Esophagus muscularis mucosa (tissue), 4 donors: ENCODE measurements around the gene GGCX. TPM values are rescaled to one million over a fixed set of nuclear protein-coding genes. Genes with fewer than 3 reads are reported as not detected.

Experiments used
- DNase-seq: peaks from one replicate; pipeline ENCODE4 v3.0.0-alpha.2; 2017; ENCODE audit errors: extremely low spot score
- H3K27ac ChIP-seq, 4 donors: fragments of 200-600 bp; sonication (generic); replicated peaks in 1 of 4; 1 replicate in 3 of 4; 2 replicates in 1 of 4; pipeline ENCODE4 v1.5.1; 2016 to 2019; ENCODE audit warnings: mild to moderate bottlenecking in 1 of 4
- H3K27me3 ChIP-seq, 4 donors: fragments of 200-600 bp; sonication (generic); one replicate each; pipeline versions ENCODE4 v1.5.1 to v1.6.0; 2016 to 2019
- H3K36me3 ChIP-seq, 4 donors: fragments of 200-600 bp; sonication (generic); one replicate each; pipeline ENCODE4 v1.5.1; 2016 to 2019
- H3K4me1 ChIP-seq, 4 donors: fragments of 200-600 bp; sonication (generic); one replicate each; pipeline ENCODE4 v1.5.1; 2016 to 2019
- H3K4me3 ChIP-seq, 4 donors: fragments of 200-600 bp; sonication (generic); 1 replicate in 2 of 4; 2 replicates in 2 of 4; pipeline ENCODE4 v1.5.1; 2016 to 2019; ENCODE audit warnings: mild to moderate bottlenecking in 4 of 4, moderate library complexity in 1 of 4
- H3K9me3 ChIP-seq, 4 donors: fragments of 200-600 bp; sonication (generic); 1 replicate in 3 of 4; 2 replicates in 1 of 4; pipeline ENCODE4 v1.5.1; 2016 to 2019
- CTCF ChIP-seq, 3 experiments: fragments of 200-600 bp in 2 of 3; fragments of 450-650 bp in 1 of 3; sonication (generic) in 2 of 3; IDR thresholded peaks; one replicate each; pipeline ENCODE4 v1.5.1; 2017 to 2019; ENCODE audit warnings: antibody characterized with exemption in 3 of 3, mild to moderate bottlenecking in 2 of 3, moderate library complexity in 1 of 3
- EP300 ChIP-seq: sonication (generic); formaldehyde crosslinking; IDR thresholded peaks from one replicate; pipeline ENCODE4 v1.6.1; 2017; ENCODE audit warnings: antibody characterized with exemption
- POLR2A ChIP-seq: fragments of 450-650 bp; IDR thresholded peaks from one replicate; pipeline ENCODE4 v1.6.1; 2017; ENCODE audit warnings: antibody characterized with exemption, moderate library complexity, mild to moderate bottlenecking, low read depth
- POLR2AphosphoS5 ChIP-seq, 2 donors: sonication (generic); formaldehyde crosslinking; IDR thresholded peaks; one replicate each; pipeline ENCODE4 v1.6.1; 2017; ENCODE audit warnings: antibody characterized with exemption in 2 of 2
- WGBS: methylation state at CpG from one replicate; pipeline ENCODE4 v1.1.5; 2018; 5-methylcytosine and 5-hydroxymethylcytosine counted together
- intact Hi-C: fragments of 100-400 bp; cut with DNase I; formaldehyde crosslinking; loops from one replicate; pipeline ENCODE4 v1.15.1; 2023
- total RNA-seq, 4 donors: library from RNA; depleted of rRNA; stranded (reverse); fragments of >200 nt; gene quantifications; one replicate each; pipeline versions ENCODE4 v1.1.0 to v1.2.1, GENCODE V29; 2016

The GGCX gene
- total RNA-seq, 4 donors from 2014 or later = 15.0 to 25.3 (median 19.5) TPM

- no peak for TF ChIP-seq POLR2A
- TF ChIP-seq CTCF (IDR thresholded peaks at IDR 0.05) = no peak
- TF ChIP-seq POLR2AphosphoS5 (IDR thresholded peaks at IDR 0.05) = no peak
- no peak for TF ChIP-seq EP300
- intact Hi-C loops = no loop called here
- DNase-seq = no peak
- WGBS = 79% methylated on average over 4 of the region's 4 CpGs
- H3K27me3 ChIP-seq = no peaks in the 10 kb centered on the region
- no peak overlapping the region for H3K4me3 ChIP-seq
- H3K36me3 ChIP-seq = peaks cover 47 to 67% (median 54%) of the 10 kb centered on the region in 4 donors
- no peaks in the 10 kb centered on the region for H3K9me3 ChIP-seq
- H3K27ac ChIP-seq = peak overlapping the region in 3 of 4 donors; percentile 97 to 100 (median 99)
- peaks cover 38 to 53% (median 51%) of the 10 kb centered on the region in 4 donors for H3K4me1 ChIP-seq
Observed at GRCh38 chr2:85542777-85543176, 18.5 kb downstream of the GGCX start.

- intact Hi-C loops = no loop called here
- peaks cover 45 to 63% (median 53%) of the 10 kb centered on the region in 4 donors for H3K36me3 ChIP-seq
- DNase-seq = no peak
- no peaks in the 10 kb centered on the region for H3K9me3 ChIP-seq
- no peaks in the 10 kb centered on the region for H3K27me3 ChIP-seq
- WGBS = 50% methylated on average over 5 of the region's 5 CpGs
- no peak for TF ChIP-seq POLR2A
- TF ChIP-seq POLR2AphosphoS5 (IDR thresholded peaks at IDR 0.05) = peak in 1 of 2 donors; percentile 38
- no peak for TF ChIP-seq CTCF (IDR thresholded peaks at IDR 0.05)
- TF ChIP-seq EP300 = no peak
- H3K27ac ChIP-seq = peak overlapping the region; percentile 97 to 100 (median 98)
- H3K4me3 ChIP-seq = peak overlapping the region; percentile 85 to 95 (median 88)
- peaks cover 45 to 61% (median 60%) of the 10 kb centered on the region in 4 donors for H3K4me1 ChIP-seq
Observed at GRCh38 chr2:85541753-85542457, 19.4 kb downstream of the GGCX start.

- Histone ChIP-seq H3K4me3 (peak overlapping the region; percentile 85 to 95 (median 88)), H3K27ac (peak overlapping the region; percentile 97 to 100 (median 98)), H3K4me1 (peaks cover 49 to 68% (median 66%) of the 10 kb centered on the region in 4 donors), H3K36me3 (peaks cover 44 to 56% (median 52%) of the 10 kb centered on the region in 4 donors), H3K27me3 (no peaks in the 10 kb centered on the region), H3K9me3 (no peaks in the 10 kb centered on the region)
- TF ChIP-seq POLR2A (no peak), CTCF (IDR thresholded peaks at IDR 0.05) (no peak), POLR2AphosphoS5 (IDR thresholded peaks at IDR 0.05) (no peak), EP300 (no peak)
- DNase-seq = no peak
- intact Hi-C loops = no loop called here
- WGBS = 27% methylated on average over 4 of the region's 4 CpGs
Observed at GRCh38 chr2:85541262-85541661, 20.0 kb downstream of the GGCX start.

- TF ChIP-seq CTCF (IDR thresholded peaks at IDR 0.05) = no peak
- TF ChIP-seq EP300 = no peak
- TF ChIP-seq POLR2A = no peak
- TF ChIP-seq POLR2AphosphoS5 (IDR thresholded peaks at IDR 0.05) = no peak
- peaks cover 49 to 77% (median 68%) of the 10 kb centered on the region in 4 donors for H3K4me1 ChIP-seq
- H3K4me3 ChIP-seq = peak overlapping the region; percentile 85 to 95 (median 88)
- no peaks in the 10 kb centered on the region for H3K9me3 ChIP-seq
- H3K27ac ChIP-seq = peak overlapping the region; percentile 97 to 100 (median 98)
- intact Hi-C loops = no loop called here
- no peak for DNase-seq
- 4% methylated on average over 11 of the region's 11 CpGs for WGBS
- no peaks in the 10 kb centered on the region for H3K27me3 ChIP-seq
- H3K36me3 ChIP-seq = peaks cover 36 to 46% (median 42%) of the 10 kb centered on the region in 4 donors
Observed at GRCh38 chr2:85540133-85540648, 21.1 kb downstream of the GGCX start.
